Panc1 (cell line): ENCODE results near the gene CCL20. TPM values are rescaled to one million over a fixed set of nuclear protein-coding genes. Genes with fewer than 3 reads are reported as not detected.

Source experiments
- ATAC-seq: fragments of 200-7000 bp; cut with Tn5 transposase; 2 replicates; pipeline ENCODE4 v1.9.1; 2020; ENCODE audit warnings: mild to moderate bottlenecking, moderate library complexity
- BruUV-seq: library from RNA; stranded (reverse); fragments of 400-500 nt; replicated peaks from 2 replicates; lab custom pipeline; 2021; lab: Mats Ljungman, UMichigan
- CTCF ChIA-PET: fragments of 300-600 bp; sonication (Branson Sonifier 250); formaldehyde crosslinking; loops from one replicate; lab custom pipeline; 2022; ENCODE audit warnings: antibody characterized with exemption; lab: Charles Lee
- POLR2A ChIA-PET: fragments of 300-600 bp; sonication (Branson Sonifier 250); formaldehyde crosslinking; loops from one replicate; lab custom pipeline; 2022; ENCODE audit warnings: antibody characterized with exemption; lab: Charles Lee
- DNase-seq: peaks from one replicate; pipeline ENCODE4 v3.0.0-alpha.2; 2010; ENCODE audit warnings: low read depth, low spot score
- H3K27ac ChIP-seq: 2 replicates; pipeline ENCODE4 v1.5.1; 2011; ENCODE audit warnings: mild to moderate bottlenecking, low read length, inconsistent platforms
- H3K27me3 ChIP-seq: fragments of 200-500 bp; sonication (Bioruptor generic); 2 replicates; pipeline ENCODE4 v1.6.0; 2014; ENCODE audit warnings: low read length, inconsistent platforms; ENCODE audit not compliant: control insufficient read depth, insufficient read depth
- H3K36me3 ChIP-seq: fragments of 200-500 bp; sonication (Bioruptor generic); 2 replicates; pipeline ENCODE4 v1.5.1; 2014; ENCODE audit warnings: inconsistent platforms, mild to moderate bottlenecking, low read length, moderate library complexity; ENCODE audit not compliant: control insufficient read depth, insufficient read depth
- H3K4me1 ChIP-seq: 2 replicates; pipeline ENCODE4 v1.5.1; 2011; ENCODE audit warnings: inconsistent platforms, mild to moderate bottlenecking, low read length, moderate library complexity; ENCODE audit not compliant: control insufficient read depth, insufficient read depth
- H3K4me3 ChIP-seq, 2 experiments: 2 replicates each; pipeline ENCODE4 v1.5.1; 2011 to 2012; ENCODE audit warnings: low read depth in 2 of 2, low read length in 2 of 2, mild to moderate bottlenecking in 2 of 2, inconsistent platforms in 1 of 2, moderate library complexity in 1 of 2
- H3K9me3 ChIP-seq: fragments of 200-500 bp; sonication (Bioruptor generic); 2 replicates; pipeline ENCODE4 v1.5.1; 2014; ENCODE audit warnings: low read depth, mild to moderate bottlenecking, inconsistent platforms, low read length, moderate library complexity; ENCODE audit not compliant: control insufficient read depth, insufficient read depth
- CTCF ChIP-seq: fragments of 450-650 bp; IDR thresholded peaks from 2 replicates; pipeline ENCODE4 v1.5.1; 2017; ENCODE audit warnings: mild to moderate bottlenecking
- POLR2AphosphoS5 ChIP-seq: IDR thresholded peaks from 2 replicates; pipeline ENCODE4 v1.6.1; 2012; ENCODE audit warnings: mild to moderate bottlenecking, low read depth, low read length, moderate library complexity
- REST ChIP-seq, 2 experiments: IDR thresholded peaks; 2 replicates each; pipeline ENCODE4 v1.6.1; 2011 to 2012; ENCODE audit warnings: low read depth in 2 of 2, control low read depth in 1 of 2, low read length in 1 of 2, mild to moderate bottlenecking in 1 of 2, moderate library complexity in 1 of 2; ENCODE audit not compliant: insufficient read depth in 1 of 2
- SIN3A ChIP-seq: IDR thresholded peaks from 2 replicates; pipeline ENCODE4 v1.6.1; 2012; ENCODE audit warnings: low read depth, mild to moderate bottlenecking, low read length, moderate library complexity, borderline replicate concordance; ENCODE audit not compliant: insufficient read depth
- TCF7L2 ChIP-seq: IDR thresholded peaks from 2 replicates; pipeline ENCODE4 v1.6.1; 2011; ENCODE audit warnings: mild to moderate bottlenecking, low read depth, low read length, inconsistent platforms
- in situ Hi-C: cut with HindIII; loops from 2 replicates; pipeline ENCODE4 v1.10.0; 2016; ENCODE audit warnings: low sequenced_read_pairs, low pct_unique_long_range_greater_than_20kb
- intact Hi-C: fragments of 100-400 bp; cut with micrococcal nuclease; formaldehyde crosslinking; loops from one replicate; pipeline ENCODE4 v1.10.0; 2022; ENCODE audit not compliant: unreplicated experiment
- total RNA-seq: library from RNA; stranded (reverse); gene quantifications from one replicate; pipeline ENCODE4 v1.2.1, GENCODE V29; 2021; ENCODE audit not compliant: unreplicated experiment

The CCL20 gene
- total RNA-seq, 1 experiment from 2014 or later: not detected

GRCh38 chr2:227846831-227847230 lies 33.2 kb downstream of the CCL20 start:
- ATAC-seq (no peak), DNase-seq (no peak)
- H3K4me3 ChIP-seq: no peak overlapping the region
- H3K36me3 ChIP-seq: no peaks in the 10 kb centered on the region
- ChIA-PET POLR2A (interaction anchor here (0.5 kb wide), 1 partner anchor 85 kb away, joined by 3 read pairs; no protein-coding TSS in a partner anchor), CTCF (no interaction called here)
- H3K27me3 ChIP-seq: no peaks in the 10 kb centered on the region
- BruUV-seq: no TSS peak
- in situ Hi-C loops (no loop called here), intact Hi-C loops (no loop called here)
- no peak overlapping the region for H3K27ac ChIP-seq
- H3K9me3 ChIP-seq: no peaks in the 10 kb centered on the region
- no peaks in the 10 kb centered on the region for H3K4me1 ChIP-seq
- TF ChIP-seq CTCF (no peak), SIN3A (no peak), POLR2AphosphoS5 (no peak), TCF7L2 (no peak), REST (IDR thresholded peaks at IDR 0.05; ENCODE audit: insufficient read depth in 1 of 2, low read depth in 2 of 2, low read length in 1 of 2) (no peak)

DNA sequence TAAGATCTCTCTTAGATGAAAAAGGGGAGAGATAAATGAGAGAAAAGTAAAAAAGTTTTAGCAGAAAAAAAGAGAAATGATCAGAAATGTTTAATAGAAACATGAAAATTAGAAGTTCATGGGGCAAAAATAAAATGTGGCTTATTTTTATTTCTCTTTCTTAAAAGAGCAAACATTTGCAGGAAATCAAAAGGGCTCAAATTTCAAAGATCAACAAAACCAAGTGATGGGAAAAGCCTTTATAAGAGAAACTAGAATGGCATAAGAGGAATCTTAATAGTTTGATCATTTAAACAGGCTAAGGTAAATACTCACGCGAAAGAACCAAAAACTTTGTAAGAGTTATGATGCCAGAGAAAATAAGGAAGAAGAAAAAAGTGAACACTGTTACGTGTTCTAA lies 34.5 kb downstream of the CCL20 start:
- BruUV-seq: no TSS peak
- in situ Hi-C loops (no loop called here), intact Hi-C loops (no loop called here)
- Histone ChIP-seq H3K36me3 (no peaks in the 10 kb centered on the region), H3K9me3 (no peaks in the 10 kb centered on the region), H3K4me3 (no peak overlapping the region), H3K27me3 (no peaks in the 10 kb centered on the region), H3K4me1 (no peaks in the 10 kb centered on the region), H3K27ac (no peak overlapping the region)
- DNase-seq (no peak), ATAC-seq (no peak)
- POLR2A ChIA-PET: no interaction called here
- CTCF ChIA-PET: no interaction called here
- no peak for TF ChIP-seq SIN3A
- TF ChIP-seq CTCF: no peak
- no peak for TF ChIP-seq TCF7L2
